Natural killer cell (primary cell): ENCODE measurements around the gene MSRB2. TPM values are rescaled to one million over a fixed set of nuclear protein-coding genes. Genes with fewer than 3 reads are reported as not detected.

Experiments
- ATAC-seq, 3 donors: fragments of 150-1000 bp in 2 of 3; fragments of 200-7000 bp in 1 of 3; cut with Tn5 transposase; 1 replicate in 1 of 3; 2 replicates in 2 of 3; pipeline ENCODE4 v1.10.0; 2021; ENCODE audit warnings: mild to moderate bottlenecking in 2 of 3, moderate library complexity in 2 of 3
- DNase-seq, 2 donors: peaks; one replicate each; pipeline versions ENCODE4 v3.0.0 to v3.0.0-alpha.2; 2013 to 2021; ENCODE audit warnings: mixed read lengths in 1 of 2
- H3K27ac ChIP-seq: one replicate; pipeline ENCODE4 v1.5.1; 2013; ENCODE audit warnings: mild to moderate bottlenecking, low read length
- H3K27me3 ChIP-seq: one replicate; pipeline ENCODE4 v1.6.1; 2013; ENCODE audit warnings: low read length; ENCODE audit not compliant: control insufficient read depth, insufficient read depth
- H3K36me3 ChIP-seq: one replicate; pipeline ENCODE4 v1.6.1; 2013; ENCODE audit warnings: low read length; ENCODE audit not compliant: control insufficient read depth, insufficient read depth
- H3K4me1 ChIP-seq: one replicate; pipeline ENCODE4 v1.6.1; 2013; ENCODE audit warnings: low read length; ENCODE audit not compliant: control insufficient read depth, insufficient read depth
- H3K4me3 ChIP-seq: one replicate; pipeline ENCODE4 v1.5.1; 2013; ENCODE audit warnings: low read length
- H3K9me3 ChIP-seq: one replicate; pipeline ENCODE4 v1.6.1; 2013; ENCODE audit warnings: low read length; ENCODE audit not compliant: control insufficient read depth, insufficient read depth
- H3K27ac Mint-ChIP-seq, 2 donors: one replicate each; pipeline ENCODE4 v1.8.0; 2022; ENCODE audit warnings: mild to moderate bottlenecking in 2 of 2, mixed read lengths in 2 of 2, moderate library complexity in 1 of 2
- H3K27me3 Mint-ChIP-seq, 2 donors: one replicate each; pipeline ENCODE4 v1.8.0; 2022; ENCODE audit warnings: low read depth in 2 of 2, mixed read lengths in 2 of 2
- H3K36me3 Mint-ChIP-seq: one replicate; pipeline ENCODE4 v1.8.0; 2022; ENCODE audit warnings: mixed read lengths
- H3K4me1 Mint-ChIP-seq, 2 donors: one replicate each; pipeline ENCODE4 v1.8.0; 2022; ENCODE audit warnings: mixed read lengths in 2 of 2
- H3K4me3 Mint-ChIP-seq: one replicate; pipeline ENCODE4 v1.8.0; 2022; ENCODE audit warnings: mild to moderate bottlenecking, moderate library complexity, mixed read lengths
- H3K9me3 Mint-ChIP-seq, 2 donors: one replicate each; pipeline ENCODE4 v1.8.0; 2022; ENCODE audit warnings: mixed read lengths in 2 of 2
- CTCF ChIP-seq: fragments of 200-600 bp; IDR thresholded peaks from one replicate; pipeline ENCODE4 v1.8.0; 2022; ENCODE audit warnings: antibody characterized with exemption
- WGBS: methylation state at CpG from one replicate; pipeline ENCODE4 v1.1.7; 2013; ENCODE audit warnings: missing lambda C conversion rate; ENCODE audit not compliant: insufficient coverage; 5-methylcytosine and 5-hydroxymethylcytosine counted together
- intact Hi-C: fragments of 100-400 bp; cut with micrococcal nuclease; formaldehyde crosslinking; loops from one replicate; pipeline ENCODE4 v1.14.2; 2022
- total RNA-seq, 4 donors: library from RNA; stranded (reverse); fragments of 120-200 nt in 1 of 4; gene quantifications; one replicate each; pipeline versions ENCODE4 v1.2.3 to v1.2.4, GENCODE V29; 2013 to 2022

MSRB2 gene
- total RNA-seq, 3 donors from 2014 or later (not counting 1 experiment from before 2014, with no cell fraction given) = 3.3 to 5.6 (median 3.8) TPM

- H3K4me3 Mint-ChIP-seq = no peak overlapping the region
- WGBS = 95% methylated on average over 7 of the region's 7 CpGs
- no peaks in the 10 kb centered on the region for H3K36me3 ChIP-seq
- no peaks in the 10 kb centered on the region for H3K9me3 ChIP-seq
- no peaks in the 10 kb centered on the region for H3K27me3 Mint-ChIP-seq
- no peak overlapping the region for H3K4me3 ChIP-seq
- H3K4me1 Mint-ChIP-seq = no peaks in the 10 kb centered on the region
- H3K4me1 ChIP-seq = no peaks in the 10 kb centered on the region
- intact Hi-C loops = no loop called here
- no peak for TF ChIP-seq CTCF
- no peak for ATAC-seq
- no peak overlapping the region for H3K27ac ChIP-seq
- H3K9me3 Mint-ChIP-seq = no peaks in the 10 kb centered on the region
- no peak overlapping the region for H3K27ac Mint-ChIP-seq
- DNase-seq = no peak
- H3K27me3 ChIP-seq = no peaks in the 10 kb centered on the region
- peaks cover 8% of the 10 kb centered on the region for H3K36me3 Mint-ChIP-seq
These were observed 19.0 kb downstream of the MSRB2 start for GRCh38 chr10:23114228-23114850.

GRCh38 chr10:23116486-23117205 lies 21.3 kb downstream of the MSRB2 start:
- Histone ChIP-seq H3K4me3 (no peak overlapping the region), H3K4me1 (no peaks in the 10 kb centered on the region), H3K36me3 (no peaks in the 10 kb centered on the region), H3K27me3 (no peaks in the 10 kb centered on the region), H3K9me3 (no peaks in the 10 kb centered on the region), H3K27ac (no peak overlapping the region)
- no peak for DNase-seq
- TF ChIP-seq CTCF = no peak
- Mint-ChIP-seq H3K27ac (no peak overlapping the region), H3K4me1 (no peaks in the 10 kb centered on the region), H3K9me3 (no peaks in the 10 kb centered on the region), H3K36me3 (peaks cover 8% of the 10 kb centered on the region), H3K4me3 (no peak overlapping the region), H3K27me3 (no peaks in the 10 kb centered on the region)
- ATAC-seq = no peak
- WGBS = 92% methylated on average over 4 of the region's 4 CpGs
- intact Hi-C loops = no loop called here

GRCh38 chr10:23120001-23120934 lies 24.9 kb downstream of the MSRB2 start:
- Mint-ChIP-seq H3K27me3 (no peaks in the 10 kb centered on the region), H3K36me3 (peaks cover 2% of the 10 kb centered on the region), H3K4me3 (no peak overlapping the region), H3K4me1 (no peaks in the 10 kb centered on the region), H3K9me3 (no peaks in the 10 kb centered on the region), H3K27ac (no peak overlapping the region)
- Histone ChIP-seq H3K9me3 (no peaks in the 10 kb centered on the region), H3K27ac (no peak overlapping the region), H3K4me3 (no peak overlapping the region), H3K27me3 (no peaks in the 10 kb centered on the region), H3K4me1 (no peaks in the 10 kb centered on the region), H3K36me3 (no peaks in the 10 kb centered on the region)
- TF ChIP-seq CTCF = no peak
- WGBS = 89% methylated on average over 9 of the region's 11 CpGs
- DNase-seq (no peak), ATAC-seq (no peak)
- intact Hi-C loops = no loop called here
